ENCODE data around the gene MICAL3. TPM values are rescaled to one million over a fixed set of nuclear protein-coding genes. Genes with fewer than 3 reads are reported as not detected.

MICAL3 gene
- total RNA-seq, 3 donors from 2014 or later (not counting 1 experiment from before 2014, with no cell fraction given): 17.1 to 36.3 (median 34.3) TPM

- H3K27me3 Mint-ChIP-seq (ENCODE audit: low read depth in 2 of 2): no peaks in the 10 kb centered on the region
- H3K4me3 ChIP-seq (ENCODE audit: low read length): no peak overlapping the region
- H3K36me3 Mint-ChIP-seq: no peaks in the 10 kb centered on the region
- intact Hi-C loops (cut with micrococcal nuclease): no loop called here
- H3K4me1 Mint-ChIP-seq: peaks cover 0 to 5% of the 10 kb centered on the region in 2 donors
- no peaks in the 10 kb centered on the region for H3K27me3 ChIP-seq (ENCODE audit: control insufficient read depth, insufficient read depth, low read length)
- no peaks in the 10 kb centered on the region for H3K36me3 ChIP-seq (ENCODE audit: control insufficient read depth, insufficient read depth, low read length)
- DNase-seq (no peak), ATAC-seq (no peak)
- no peaks in the 10 kb centered on the region for H3K9me3 Mint-ChIP-seq
- H3K27ac Mint-ChIP-seq: no peak overlapping the region
- no peak overlapping the region for H3K27ac ChIP-seq (ENCODE audit: low read length)
- WGBS (ENCODE audit: insufficient coverage): 85% methylated on average over 8 of the region's 9 CpGs
- H3K4me1 ChIP-seq (ENCODE audit: control insufficient read depth, insufficient read depth, low read length): no peaks in the 10 kb centered on the region
- H3K4me3 Mint-ChIP-seq: no peak overlapping the region
- TF ChIP-seq CTCF (IDR thresholded peaks at IDR 0.05): no peak
- no peaks in the 10 kb centered on the region for H3K9me3 ChIP-seq (ENCODE audit: control insufficient read depth, insufficient read depth, low read length)
These were observed 67.7 kb downstream of the MICAL3 start for GRCh38 chr22:17956630-17957029.

GRCh38 chr22:17955590-17956379, 68.6 kb downstream of the MICAL3 start:
- Mint-ChIP-seq H3K27ac (no peak overlapping the region), H3K27me3 (ENCODE audit: low read depth in 2 of 2) (no peaks in the 10 kb centered on the region), H3K9me3 (no peaks in the 10 kb centered on the region), H3K4me3 (no peak overlapping the region), H3K4me1 (peaks cover 5 to 11% of the 10 kb centered on the region in 2 donors), H3K36me3 (no peaks in the 10 kb centered on the region)
- no peak for DNase-seq
- Histone ChIP-seq H3K4me1 (ENCODE audit: control insufficient read depth, insufficient read depth, low read length) (no peaks in the 10 kb centered on the region), H3K36me3 (ENCODE audit: control insufficient read depth, insufficient read depth, low read length) (no peaks in the 10 kb centered on the region), H3K9me3 (ENCODE audit: control insufficient read depth, insufficient read depth, low read length) (no peaks in the 10 kb centered on the region), H3K27ac (ENCODE audit: low read length) (no peak overlapping the region), H3K27me3 (ENCODE audit: control insufficient read depth, insufficient read depth, low read length) (no peaks in the 10 kb centered on the region), H3K4me3 (ENCODE audit: low read length) (no peak overlapping the region)
- TF ChIP-seq CTCF (IDR thresholded peaks at IDR 0.05): no peak
- intact Hi-C loops (cut with micrococcal nuclease): no loop called here
- 94% methylated on average over 8 of the region's 8 CpGs for WGBS (ENCODE audit: insufficient coverage)
- no peak for ATAC-seq

- no peaks in the 10 kb centered on the region for H3K4me1 ChIP-seq (ENCODE audit: control insufficient read depth, insufficient read depth, low read length)
- Mint-ChIP-seq H3K36me3 (no peaks in the 10 kb centered on the region), H3K9me3 (no peaks in the 10 kb centered on the region), H3K27ac (no peak overlapping the region), H3K4me1 (peaks cover 5 to 14% of the 10 kb centered on the region in 2 donors), H3K4me3 (no peak overlapping the region), H3K27me3 (ENCODE audit: low read depth in 2 of 2) (no peaks in the 10 kb centered on the region)
- DNase-seq: no peak
- H3K36me3 ChIP-seq (ENCODE audit: control insufficient read depth, insufficient read depth, low read length): no peaks in the 10 kb centered on the region
- TF ChIP-seq CTCF (IDR thresholded peaks at IDR 0.05): no peak
- no peak for ATAC-seq
- H3K27ac ChIP-seq (ENCODE audit: low read length): no peak overlapping the region
- no peaks in the 10 kb centered on the region for H3K27me3 ChIP-seq (ENCODE audit: control insufficient read depth, insufficient read depth, low read length)
- H3K9me3 ChIP-seq (ENCODE audit: control insufficient read depth, insufficient read depth, low read length): no peaks in the 10 kb centered on the region
- H3K4me3 ChIP-seq (ENCODE audit: low read length): no peak overlapping the region
- intact Hi-C loops (cut with micrococcal nuclease): no loop called here
- 97% methylated on average over 8 of the region's 8 CpGs for WGBS (ENCODE audit: insufficient coverage)
These were observed 69.3 kb downstream of the MICAL3 start for GRCh38 chr22:17954860-17955587.

All from natural killer cell (primary cell).